Sciatic nerve (tissue), 2 donors: ENCODE data around the gene HMCN1. TPM values are rescaled to one million over a fixed set of nuclear protein-coding genes. Genes with fewer than 3 reads are reported as not detected.

Experiments used
- ATAC-seq: fragments of 200-7000 bp; cut with Tn5 transposase; one replicate; pipeline ENCODE4 v1.9.1; 2020; ENCODE audit warnings: mild to moderate bottlenecking, moderate library complexity
- DNase-seq: peaks from one replicate; pipeline ENCODE4 v3.0.0-alpha.2; 2020; ENCODE audit warnings: low spot score
- intact Hi-C: fragments of 100-400 bp; cut with DNase I; formaldehyde crosslinking; loops from one replicate; pipeline ENCODE4 v1.14.2; 2022
- total RNA-seq: library from RNA; stranded (reverse); fragmentation: NEBNext Ultra II Directional; extraction: Animal tissue kit (Norgen Biotek cat#: 25700); gene quantifications from one replicate; pipeline ENCODE4 v1.2.1, GENCODE V29; 2021
- donor health status: DM: no; HTN: no; CAD: no.
- donor health status: DM: no; HTN: no; CAD: no.

Gene HMCN1
- 6.9 TPM for total RNA-seq

DNA sequence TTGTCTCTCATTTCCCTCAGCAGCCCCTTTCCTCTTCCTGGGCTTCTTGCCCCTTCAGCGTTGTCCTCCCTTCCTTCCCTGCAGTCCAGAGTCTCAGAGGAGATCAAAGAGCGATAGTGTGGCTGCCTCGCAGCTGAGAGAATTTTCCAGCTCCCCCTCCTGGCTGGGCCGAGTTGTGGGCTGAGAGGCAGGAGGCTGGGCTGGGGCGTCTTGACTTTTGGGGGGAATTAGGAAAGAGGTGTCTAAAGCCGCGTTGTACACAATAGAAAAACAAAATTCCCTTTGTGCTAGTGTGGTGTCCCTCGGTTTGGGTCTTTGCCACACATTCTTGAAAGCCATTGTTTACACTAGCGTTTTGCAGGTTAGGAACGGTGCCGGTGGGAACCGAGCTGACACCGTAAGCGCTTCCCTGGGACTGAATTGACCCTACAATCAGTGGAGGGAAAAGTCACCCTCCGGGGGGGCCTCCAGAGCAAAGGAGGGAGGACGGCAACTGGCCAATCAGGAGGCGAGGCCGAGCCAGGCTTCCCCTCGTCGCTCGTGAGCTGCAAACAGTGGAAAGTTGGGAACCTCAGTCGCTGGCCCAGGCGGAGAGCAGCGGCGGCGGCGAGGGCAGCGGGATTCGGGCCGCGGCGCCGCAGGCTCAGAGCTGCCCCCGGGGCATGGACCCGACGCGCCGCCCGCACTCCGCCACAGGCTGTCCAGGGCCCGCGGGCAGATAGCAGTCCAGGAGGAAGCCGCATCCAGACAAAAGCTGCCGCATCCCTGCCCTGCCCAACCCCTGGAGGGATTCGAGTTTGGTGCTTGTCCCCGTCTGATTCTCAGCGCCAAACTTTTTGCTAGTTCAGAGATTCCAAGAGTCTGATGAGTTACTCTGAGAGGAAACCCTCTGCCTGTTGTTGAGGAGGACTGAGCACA, at the start of gene HMCN1:
TSS of gene HMCN1 (plus strand) at position 574 of the 918 bp plus-strand sequence. CDS start 389 bp downstream, outside the sequence.
- intact Hi-C loops, result no loop called here
- ATAC-seq (peak; percentile 92), DNase-seq (peak; percentile 76)

DNA sequence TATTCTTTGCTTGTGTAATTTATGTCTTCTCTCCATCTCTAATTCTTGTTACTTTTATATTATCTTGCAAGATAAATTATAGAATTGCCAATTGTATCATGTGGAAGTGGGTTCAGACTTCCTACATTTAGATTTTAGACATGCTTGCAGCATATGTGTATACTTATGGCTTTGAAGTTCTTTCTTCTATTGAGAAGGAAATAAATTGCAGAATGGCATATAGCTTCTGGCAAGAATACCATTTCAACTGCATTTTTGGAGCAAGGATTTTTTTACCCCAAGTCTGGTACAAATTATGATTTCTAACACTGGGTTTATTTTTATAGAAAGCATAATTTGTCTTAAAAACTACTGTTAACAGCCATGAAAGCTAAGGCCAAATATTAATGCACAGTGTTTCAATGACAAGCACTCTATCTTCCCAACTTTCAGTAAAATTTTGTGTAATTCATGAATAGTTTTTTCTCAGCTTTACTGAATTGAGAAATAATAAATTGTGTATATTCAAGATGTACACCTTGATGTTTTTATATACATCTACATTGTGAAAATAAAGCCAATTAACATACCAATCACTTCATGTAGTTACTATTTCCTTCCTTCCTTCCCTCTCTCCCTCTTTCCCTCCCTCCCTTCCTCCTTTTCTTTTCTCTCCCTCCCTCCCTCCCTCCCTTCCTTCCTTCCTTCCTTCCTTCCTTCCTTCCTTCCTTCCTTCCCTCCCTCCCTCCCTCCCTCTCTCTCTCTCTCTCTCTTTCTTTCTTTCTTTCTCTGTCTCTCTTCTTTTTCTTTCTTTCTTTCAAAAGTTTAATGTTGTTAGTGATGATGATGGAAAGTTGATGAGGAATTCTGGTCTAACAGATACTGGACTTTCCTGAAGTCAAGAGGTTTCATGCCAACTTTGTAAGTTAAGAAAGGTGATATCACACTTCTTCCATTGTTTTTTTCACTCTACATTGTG, 47.1 kb upstream of the HMCN1 start:
- intact Hi-C loops, result no loop called here
- no peak for ATAC-seq
- no peak for DNase-seq

DNA sequence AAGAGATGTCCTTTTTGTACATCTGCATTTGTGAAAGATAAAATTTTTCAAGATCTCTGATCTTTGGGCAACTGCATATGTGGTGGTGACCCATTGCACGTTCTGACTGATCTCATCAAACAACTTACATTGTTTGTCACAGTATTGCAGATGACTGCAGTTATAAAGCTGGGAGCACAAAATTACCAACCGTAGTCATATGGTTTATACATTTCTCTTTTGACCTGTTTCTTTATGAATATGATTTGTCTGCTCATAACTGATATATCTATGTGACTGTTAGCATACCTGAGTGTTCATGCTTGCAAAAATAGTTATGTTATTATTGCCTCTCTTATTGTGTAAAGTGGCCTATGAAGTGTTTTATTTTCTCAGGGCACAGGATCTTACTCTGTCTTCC, 43.7 kb upstream of the HMCN1 start:
- DNase-seq (no peak), ATAC-seq (no peak)
- intact Hi-C loops, result no loop called here

DNA sequence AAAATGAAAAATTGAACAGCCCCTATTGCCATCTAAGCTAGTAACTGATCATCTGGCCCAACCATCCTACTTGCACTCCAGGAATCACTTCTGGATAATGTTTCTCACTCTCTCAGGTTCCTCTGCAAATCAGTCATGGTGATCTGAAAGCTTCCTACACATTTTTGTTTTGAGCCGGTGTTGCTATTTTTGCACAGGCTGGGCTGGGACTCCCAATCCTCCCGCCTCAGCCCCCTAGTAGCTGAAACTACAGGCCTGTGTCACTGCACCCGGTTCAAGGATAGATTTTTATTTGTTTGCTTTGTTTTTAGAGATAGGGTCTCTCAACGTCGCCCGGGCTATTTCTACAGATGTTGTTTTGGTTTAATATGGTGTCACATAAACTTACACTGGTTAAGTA, 40.5 kb upstream of the HMCN1 start:
- DNase-seq, result no peak
- intact Hi-C loops, result no loop called here
- no peak for ATAC-seq

DNA sequence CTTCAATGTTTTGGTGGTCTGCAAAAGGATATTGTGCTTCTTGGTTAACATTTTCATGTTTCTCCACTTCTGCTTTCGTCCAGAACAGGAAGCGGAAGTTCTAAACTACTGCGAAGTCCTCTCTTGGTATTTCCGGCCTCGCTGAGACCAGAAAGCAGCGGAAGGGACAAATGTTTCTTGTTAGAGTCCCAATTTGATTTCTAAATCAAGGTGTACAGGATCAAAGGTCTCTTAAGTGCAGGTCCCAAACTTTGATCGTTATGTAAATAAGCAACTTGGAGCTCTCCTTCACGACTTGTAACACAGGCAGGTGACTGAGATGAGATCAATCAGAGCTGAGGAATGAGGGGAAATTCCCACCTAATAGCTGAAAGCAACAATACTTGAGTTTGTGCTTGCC, 40.1 kb upstream of the HMCN1 start:
- ATAC-seq (peak; percentile 46), DNase-seq (no peak)
- intact Hi-C loops, result no loop called here

DNA sequence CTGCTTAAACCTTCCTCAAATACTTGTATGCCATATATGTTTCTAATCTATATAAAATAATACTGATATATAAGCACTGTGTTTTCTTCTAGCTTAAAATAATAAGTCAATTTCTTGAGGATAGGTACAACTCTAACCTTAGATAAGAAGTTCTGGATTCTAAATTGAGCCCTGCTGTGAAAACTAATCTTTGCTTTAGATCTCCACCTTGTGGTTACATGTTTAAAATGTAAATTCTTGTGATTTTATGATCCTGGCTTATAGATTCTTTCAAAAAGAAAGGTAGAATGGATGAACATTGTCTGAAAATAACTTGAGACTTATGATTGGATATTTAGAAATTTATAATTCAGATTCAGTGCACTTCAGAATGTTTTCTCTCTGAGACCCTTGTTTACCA, 38.9 kb upstream of the HMCN1 start:
- ATAC-seq, result no peak
- no peak for DNase-seq
- intact Hi-C loops, result no loop called here

DNA sequence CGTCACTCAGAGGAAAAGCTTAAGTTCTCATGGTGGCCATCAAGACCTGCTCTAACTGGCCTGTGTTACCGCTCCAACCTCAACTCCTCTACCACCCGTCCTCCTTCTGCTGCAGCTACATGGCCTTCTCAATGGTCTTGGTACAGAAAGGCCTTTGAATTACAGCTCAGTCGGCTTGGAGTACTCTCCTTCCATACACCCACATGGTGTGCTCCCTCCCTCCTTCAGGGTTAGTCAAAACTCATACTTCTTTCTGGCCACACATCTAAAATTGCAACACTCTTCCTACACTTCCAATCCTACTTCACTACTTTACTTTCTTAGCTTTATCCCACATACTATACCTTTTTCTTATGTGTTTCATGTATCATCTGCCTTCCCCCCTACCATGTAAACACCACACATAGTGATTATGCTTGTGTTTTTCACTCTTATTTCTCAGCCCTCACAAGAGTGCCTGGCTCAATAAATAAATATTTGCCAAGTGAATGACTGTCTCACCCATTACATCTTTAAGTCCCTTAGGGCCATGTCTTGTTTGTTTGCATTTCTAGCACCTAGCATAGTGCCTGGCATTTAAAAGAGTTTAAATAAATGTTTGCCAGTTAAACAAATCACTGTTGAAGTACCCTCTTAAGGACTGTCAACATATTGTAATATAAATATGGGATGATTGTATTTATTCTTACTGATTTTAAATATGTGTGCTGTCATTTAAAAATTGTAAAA, 37.6 kb upstream of the HMCN1 start:
- DNase-seq (no peak), ATAC-seq (no peak)
- intact Hi-C loops, result no loop called here

DNA sequence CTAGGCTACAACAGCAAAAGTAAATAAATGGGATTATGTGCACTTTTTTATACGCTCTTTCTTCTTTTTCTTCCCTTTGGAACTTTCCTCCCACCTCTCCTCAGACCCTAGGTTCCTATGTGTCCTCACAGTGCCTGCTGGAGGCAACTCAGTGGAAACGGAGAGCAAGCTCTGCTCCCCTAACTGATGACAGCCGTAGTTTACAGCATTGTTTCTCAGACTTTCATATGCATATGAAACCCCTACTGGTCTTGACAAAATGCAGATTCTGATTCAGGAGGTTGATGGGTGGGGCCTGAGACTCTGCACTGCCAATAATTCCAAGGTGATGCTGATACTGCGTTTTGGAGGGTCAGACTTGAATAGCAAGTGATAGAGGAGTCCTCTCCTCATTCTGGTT, 34.3 kb upstream of the HMCN1 start:
- DNase-seq, result no peak
- ATAC-seq, result no peak
- intact Hi-C loops, result no loop called here

DNA sequence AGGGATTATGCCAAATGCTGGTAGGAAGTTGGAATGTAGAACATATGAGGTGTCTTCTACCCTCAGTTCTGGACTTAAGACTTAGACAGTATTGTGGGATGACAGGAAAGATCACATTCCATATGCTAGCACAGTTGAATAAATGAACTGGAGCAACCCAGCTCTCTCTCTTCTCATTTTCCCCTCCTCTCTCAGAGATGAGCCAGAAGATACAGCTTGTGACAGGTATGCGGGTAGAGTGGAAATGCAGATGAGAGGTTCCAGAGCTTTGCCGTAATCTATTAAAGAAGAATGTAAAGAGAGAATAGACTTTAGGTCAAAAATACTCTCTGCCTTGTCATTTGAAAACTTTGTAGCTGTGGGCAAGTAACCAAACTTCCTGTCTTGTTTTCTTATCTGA, 32.5 kb upstream of the HMCN1 start:
- ATAC-seq (no peak), DNase-seq (no peak)
- intact Hi-C loops, result no loop called here

DNA sequence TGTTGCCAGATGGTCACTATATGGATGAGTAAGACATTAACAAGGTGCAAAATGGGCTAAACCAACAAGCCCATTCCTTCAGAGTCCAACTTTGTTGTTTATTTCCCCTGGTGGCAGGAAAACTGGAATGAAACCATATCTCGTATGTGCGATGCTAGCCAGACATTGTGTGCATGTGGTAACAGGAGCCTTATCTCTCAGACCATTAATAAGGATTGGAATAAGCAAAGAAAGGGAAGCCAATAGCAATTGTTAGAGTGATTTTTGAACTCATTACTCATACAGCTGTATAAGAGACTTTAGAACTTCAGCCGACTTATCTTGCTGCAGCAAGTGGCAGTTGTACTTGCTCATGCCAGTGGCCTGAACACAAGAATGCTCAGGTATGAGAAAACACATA, 30.0 kb upstream of the HMCN1 start:
- DNase-seq, result no peak
- no peak for ATAC-seq
- intact Hi-C loops, result no loop called here

DNA sequence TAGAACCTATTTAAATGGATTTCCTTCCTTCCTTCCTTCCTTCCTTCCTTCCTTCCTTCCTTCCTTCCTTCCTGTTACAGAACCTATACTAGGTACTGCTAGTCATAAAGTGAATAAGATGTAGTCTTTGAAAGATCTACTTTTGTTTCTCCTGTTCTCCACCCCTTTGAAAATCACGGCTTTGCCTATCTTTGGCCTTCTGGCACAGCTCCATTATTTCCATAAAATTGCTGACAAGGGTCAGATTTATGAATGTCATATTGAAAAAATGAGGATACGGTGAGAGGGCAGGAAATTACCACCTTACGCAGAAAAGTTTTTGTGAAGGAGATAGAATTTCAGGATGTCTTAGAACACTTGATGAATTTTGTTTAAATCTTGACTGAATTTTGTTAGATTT, 18.1 kb upstream of the HMCN1 start:
- intact Hi-C loops, result no loop called here

DNA sequence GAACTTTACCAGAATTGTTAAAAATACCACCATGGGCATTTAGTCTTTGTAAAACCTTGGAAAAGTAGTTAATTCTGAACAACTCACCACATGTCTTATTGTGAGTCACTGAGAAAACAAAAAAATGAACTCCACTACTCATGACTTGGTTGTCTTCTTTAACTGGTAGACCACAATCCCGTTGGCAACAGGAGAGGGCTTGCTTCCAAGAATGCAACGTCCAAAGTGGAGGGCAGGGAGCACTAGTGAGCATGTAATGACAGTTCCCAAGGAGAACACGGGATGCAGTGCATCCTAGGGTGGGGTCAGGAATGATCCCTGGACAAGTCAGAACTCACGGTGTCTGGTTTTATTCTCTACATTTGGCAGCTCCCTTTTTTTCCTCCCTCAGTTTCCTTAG, 15.2 kb upstream of the HMCN1 start:
- ATAC-seq, result peak; percentile 73
- intact Hi-C loops, result no loop called here
- no peak for DNase-seq

More for the DNA sequence above, 18.1 kb upstream of the HMCN1 start:
- ATAC-seq (no peak), DNase-seq (no peak)

DNA sequence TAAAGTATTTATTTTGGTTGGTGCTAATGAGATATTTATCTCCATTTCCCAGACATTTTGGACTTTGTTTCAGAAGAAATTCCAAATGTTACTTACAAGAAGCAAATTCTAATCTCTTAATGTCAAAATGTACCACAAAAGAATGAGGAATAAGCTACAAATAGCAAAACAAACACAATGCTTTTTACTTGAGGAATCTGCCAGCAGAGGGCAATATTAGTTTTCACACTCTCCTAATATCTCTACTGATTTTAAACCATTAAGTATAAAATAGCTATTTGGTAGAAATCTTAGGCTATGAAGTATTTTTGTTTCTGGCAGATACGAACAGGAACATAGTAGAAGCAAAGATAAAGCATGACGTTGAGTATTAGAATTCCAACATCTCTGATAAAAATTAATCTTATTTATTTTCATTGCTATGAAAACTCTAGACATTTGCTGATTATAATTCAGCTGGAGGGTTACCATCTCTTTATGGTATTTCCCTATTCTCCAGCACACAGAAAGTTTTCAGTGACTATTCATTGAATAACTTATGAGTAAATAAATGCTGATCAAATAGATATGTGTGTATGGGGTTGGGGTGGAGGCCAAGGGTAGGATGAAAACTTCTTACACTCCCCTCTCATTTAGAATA, 13.4 kb upstream of the HMCN1 start:
- intact Hi-C loops, result no loop called here
- DNase-seq (no peak), ATAC-seq (peak; percentile 78)

DNA sequence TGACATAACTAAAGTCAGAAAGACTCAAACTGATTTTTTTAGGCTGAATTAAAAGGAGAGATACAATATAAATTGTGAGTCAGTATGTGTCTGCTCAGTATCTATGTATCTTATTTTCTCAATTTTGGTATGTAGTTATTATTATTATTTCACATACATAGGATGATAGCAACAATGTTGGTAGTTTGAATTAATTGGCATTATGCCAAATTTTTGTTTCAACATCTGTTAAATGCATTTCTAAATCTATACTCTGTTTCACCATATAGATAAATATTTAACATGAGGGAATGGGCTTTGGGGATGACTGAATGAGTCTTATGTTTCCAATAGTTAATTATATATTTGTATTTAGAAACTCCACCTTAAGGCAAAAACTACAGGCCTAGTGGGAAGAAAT, 12.6 kb upstream of the HMCN1 start:
- no peak for ATAC-seq
- intact Hi-C loops, result no loop called here
- DNase-seq, result no peak

DNA sequence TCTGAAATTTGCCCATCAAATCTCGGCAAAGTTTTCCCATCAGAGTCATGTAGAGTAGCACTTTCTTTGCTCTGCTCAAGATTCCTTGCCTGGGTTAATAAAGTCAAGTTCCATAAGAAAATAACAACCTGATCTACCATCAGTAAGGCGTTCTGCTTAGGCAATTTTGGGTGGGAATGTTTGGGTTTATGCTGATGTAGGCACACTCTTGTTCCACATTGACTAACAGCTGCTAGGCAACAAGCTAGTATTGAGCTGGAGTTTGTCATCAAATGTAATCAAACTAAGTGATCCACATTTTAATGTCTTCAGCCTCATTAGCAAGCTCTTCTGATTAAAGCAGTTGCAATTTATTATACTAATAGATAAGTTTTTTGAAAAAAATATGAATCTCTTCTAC, 12.1 kb upstream of the HMCN1 start:
- DNase-seq (no peak), ATAC-seq (no peak)
- intact Hi-C loops, result no loop called here

DNA sequence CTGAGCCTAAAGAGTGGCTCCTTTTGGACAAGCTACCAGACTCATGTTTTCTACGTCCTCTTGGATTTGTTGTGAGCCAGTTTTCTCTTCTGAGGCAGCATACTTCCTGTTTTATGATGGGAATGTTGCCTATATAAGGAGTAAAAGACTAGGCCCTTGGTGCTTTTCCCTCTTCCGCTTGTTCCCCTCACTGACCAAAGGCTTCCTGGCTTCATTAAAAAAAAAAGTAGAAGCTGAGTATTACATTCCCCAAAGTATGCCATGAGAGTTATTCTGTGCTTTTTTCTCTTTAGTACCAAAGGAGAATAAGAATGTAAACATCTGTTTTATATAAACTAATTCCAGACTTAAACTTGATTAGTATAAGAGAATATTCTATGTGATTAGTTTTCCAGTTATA, 6.5 kb upstream of the HMCN1 start:
- ATAC-seq (no peak), DNase-seq (no peak)
- intact Hi-C loops, result no loop called here

DNA sequence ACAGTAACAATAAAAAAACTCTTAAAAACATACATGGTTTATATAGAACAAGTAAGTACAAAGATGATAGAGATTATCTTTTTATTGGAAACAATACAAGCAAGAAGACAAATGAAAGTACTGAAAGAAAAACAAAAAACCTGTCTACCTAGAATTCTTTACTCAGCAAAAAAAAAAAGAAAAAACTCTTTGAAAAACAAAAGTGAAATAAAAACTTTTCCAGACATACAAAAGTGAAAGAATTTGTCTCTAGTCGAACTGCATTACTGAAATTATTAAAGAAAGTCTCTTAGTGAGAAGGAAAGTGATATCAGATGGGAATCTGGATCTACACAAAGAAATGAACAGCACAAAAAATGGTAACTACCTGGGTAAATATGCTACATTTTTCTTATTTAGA, 2.7 kb upstream of the HMCN1 start:
- DNase-seq (no peak), ATAC-seq (no peak)
- intact Hi-C loops, result no loop called here

DNA sequence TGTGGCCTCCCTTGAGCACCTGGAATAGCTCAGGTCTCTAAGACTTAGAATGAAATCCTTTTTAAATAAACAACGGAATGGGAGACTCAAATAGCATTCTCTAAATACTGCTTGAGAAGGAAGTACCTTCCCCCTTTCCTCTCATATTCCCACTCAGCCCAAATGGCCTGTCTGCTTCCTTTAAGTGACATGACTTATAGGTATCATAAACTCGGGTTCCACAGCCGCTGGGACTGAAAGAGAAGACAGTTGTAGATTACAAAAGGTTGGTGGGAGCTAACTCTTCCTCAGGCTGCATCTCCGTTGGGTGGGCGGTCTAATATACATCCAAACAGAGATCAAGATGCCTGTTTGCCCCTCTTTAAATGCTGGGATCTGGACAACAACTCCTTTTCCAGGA, 1.2 kb upstream of the HMCN1 start:
- no peak for DNase-seq
- intact Hi-C loops, result no loop called here
- ATAC-seq, result no peak
